Tibial nerve (tissue), 3 donors: ENCODE data around the gene FARP1.

Experiments used
- CTCF ChIP-seq, 5 experiments: fragments of 200-600 bp in 3 of 5; fragments of 450-650 bp in 2 of 5; sonication (generic) in 3 of 5; IDR thresholded peaks; one replicate each; pipeline ENCODE4 v1.5.1; 2016 to 2019; ENCODE audit warnings: antibody characterized with exemption in 5 of 5, mild to moderate bottlenecking in 3 of 5, moderate library complexity in 2 of 5
- POLR2A ChIP-seq, 2 donors: fragments of 450-650 bp; IDR thresholded peaks; one replicate each; pipeline ENCODE4 v1.6.1; 2017; ENCODE audit warnings: antibody characterized with exemption in 2 of 2, mild to moderate bottlenecking in 2 of 2, moderate library complexity in 2 of 2

GRCh38 chr13:98411013-98411412, 268.1 kb downstream of the FARP1 start:
- TF ChIP-seq POLR2A (IDR thresholded peaks at IDR 0.05) (no peak), CTCF (IDR thresholded peaks at IDR 0.05) (no peak)
